ENCODE measurements around the gene ARHGAP25. TPM values are rescaled to one million over a fixed set of nuclear protein-coding genes. Genes with fewer than 3 reads are reported as not detected.

ARHGAP25 gene
- total and polyA plus RNA-seq, 2 of the 4 experiments (the other 2 are of a cell fraction): 0.29 to 0.36 TPM

DNA sequence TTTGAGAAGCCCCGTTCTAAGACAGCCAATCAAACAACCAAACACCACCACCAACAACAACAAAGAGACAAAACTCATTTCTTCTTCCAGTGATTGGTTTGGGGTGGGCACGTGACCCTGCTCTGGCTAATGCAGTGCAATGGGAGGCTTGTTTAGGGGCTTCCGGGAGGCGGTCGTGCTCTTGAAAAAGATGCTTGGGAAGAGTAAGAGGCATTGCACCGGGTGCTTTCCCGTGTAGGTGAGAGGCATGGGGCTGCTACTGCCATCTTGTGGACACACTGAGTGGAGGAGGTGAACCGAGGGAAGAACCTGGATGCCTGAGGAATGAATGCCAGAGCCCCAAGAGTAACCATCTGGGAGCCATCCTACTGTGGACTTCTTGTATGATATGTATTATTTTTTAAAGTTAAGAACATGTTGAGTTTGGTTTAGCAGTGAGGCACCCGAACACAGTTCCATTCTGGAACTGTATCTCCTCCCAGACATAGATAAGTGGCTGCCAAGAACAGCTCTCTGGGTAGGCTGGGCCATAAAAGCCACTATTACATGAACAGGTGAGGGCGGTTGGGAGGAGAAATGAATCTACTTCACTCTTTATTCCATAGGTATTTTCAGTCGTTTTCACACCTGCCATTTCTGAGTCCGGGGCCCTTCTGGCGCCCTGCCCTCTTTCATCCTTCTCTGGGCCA, 19.1 kb upstream of the ARHGAP25 start:
- Histone ChIP-seq H2BK120ac (ENCODE audit: low read depth, low read length) (no peak overlapping the region), H2BK20ac (ENCODE audit: low read depth, low read length) (no peak overlapping the region; the same call in 1 of the 2 replicates), H3K9me1 (ENCODE audit: insufficient read depth, low read length) (0 out of 2 replicates have a peak, but pooled peaks cover 3% of the 10 kb centered on the region), H3K56ac (ENCODE audit: extremely low read depth, insufficient read depth, low read length) (no peak overlapping the region), H4K20me1 (ENCODE audit: insufficient read depth, low read length) (no peaks in the 10 kb centered on the region), H3K9ac (ENCODE audit: low read depth, low read length) (no peak overlapping the region), H2AFZ (replicated peaks; ENCODE audit: low read length, poor library complexity) (peak overlapping the region; percentile 79), H2BK5ac (ENCODE audit: low read depth, low read length, poor library complexity, severe bottlenecking) (no peak overlapping the region), H2AK9ac (replicated peaks; ENCODE audit: low read depth, low read length, poor library complexity) (peak overlapping the region; percentile 24), H3K14ac (replicated peaks; ENCODE audit: low read depth, low read length) (no peak overlapping the region), H2AK5ac (ENCODE audit: low read depth, low read length) (no peak overlapping the region), H3K4ac (ENCODE audit: low read depth, low read length) (no peak overlapping the region), H3K23ac (ENCODE audit: low read depth, low read length) (no peak overlapping the region), H3K9me3 (ENCODE audit: control insufficient read depth, insufficient read depth, low read length) (no peaks in the 10 kb centered on the region), H3K27ac (ENCODE audit: insufficient read depth, low read length) (no peak overlapping the region), H3K4me2 (ENCODE audit: low read depth, low read length) (no peak overlapping the region), H3K79me1 (ENCODE audit: low read depth in 1 of 2, low read length in 2 of 2) (no peaks in the 10 kb centered on the region), H3K27me3 (ENCODE audit: control insufficient read depth, insufficient read depth, low read length) (no peaks in the 10 kb centered on the region; the same call in 1 of the 2 replicates), H3K4me3 (ENCODE audit: insufficient read depth, low read depth, low read length) (no peak overlapping the region), H4K8ac (ENCODE audit: low read depth in 2 of 2, low read length in 2 of 2) (no peak overlapping the region), H3K18ac (ENCODE audit: low read depth, low read length) (no peak overlapping the region), H4K5ac (ENCODE audit: low read depth, low read length) (no peak overlapping the region), H3K4me1 (ENCODE audit: control insufficient read depth, insufficient read depth, low read length) (peaks cover under 1% of the 10 kb centered on the region), H2BK15ac (ENCODE audit: low read depth, low read length) (no peak overlapping the region), H3K36me3 (ENCODE audit: control insufficient read depth, insufficient read depth, low read length) (no peaks in the 10 kb centered on the region), H4K91ac (ENCODE audit: insufficient read depth, low read depth, low read length) (no peak overlapping the region)
- WGBS, 2 experiments (ENCODE audit: extremely low coverage in 2 of 2, insufficient read length in 1 of 2): 72% methylated on average over 3 of the region's 13 CpGs; no CpG with 5 or more reads in 1 of the 2 experiments
- intact Hi-C loops (cut with micrococcal nuclease): no loop called here
- DNase-seq (peak; percentile 38), ATAC-seq (ENCODE audit: low read depth) (0 out of 2 replicates have a peak, but pooled peaks have one; percentile 42)
- TF ChIP-seq FOS (IDR thresholded peaks at IDR 0.05; ENCODE audit: low read depth, low read length) (no peak), CTCF (conservative IDR thresholded peaks at IDR 0.05; ENCODE audit: low read depth, low read length) (peak; percentile 44), RAD21 (IDR thresholded peaks at IDR 0.05; ENCODE audit: low read length) (peak; percentile 45), SMC3 (IDR thresholded peaks at IDR 0.05; ENCODE audit: low read depth, low read length) (peak; percentile 56), NFE2L2 (IDR thresholded peaks at IDR 0.05; ENCODE audit: low read depth, low read length) (no peak)
- TF ChIP-seq, protein P1, sequence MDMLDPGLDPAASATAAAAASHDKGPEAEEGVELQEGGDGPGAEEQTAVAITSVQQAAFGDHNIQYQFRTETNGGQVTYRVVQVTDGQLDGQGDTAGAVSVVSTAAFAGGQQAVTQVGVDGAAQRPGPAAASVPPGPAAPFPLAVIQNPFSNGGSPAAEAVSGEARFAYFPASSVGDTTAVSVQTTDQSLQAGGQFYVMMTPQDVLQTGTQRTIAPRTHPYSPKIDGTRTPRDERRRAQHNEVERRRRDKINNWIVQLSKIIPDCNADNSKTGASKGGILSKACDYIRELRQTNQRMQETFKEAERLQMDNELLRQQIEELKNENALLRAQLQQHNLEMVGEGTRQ (IDR thresholded peaks at IDR 0.05; ENCODE audit: low read depth, low read length): peak; percentile 49; the same call in 1 of the 2 replicates
- BruUV-seq (replicated peaks): no TSS peak
- in situ Hi-C loops (cut with MboI; ENCODE audit: low sequenced_read_pairs): no loop called here
- CTCF ChIA-PET: no interaction called here
- POLR2A ChIA-PET (ENCODE audit: unreplicated experiment): interaction anchor here (0.6 kb wide), 1 partner anchor 671 kb away, joined by 3 read pairs; no protein-coding TSS in a partner anchor
- dilution Hi-C loops (cut with HindIII; ENCODE audit: low sequenced_read_pairs, unreplicated experiment): no loop called here
